Peyer's patch (tissue), 4 donors: ENCODE measurements around the gene ABCC12.

ENCODE experiments used
- CTCF ChIP-seq, 6 experiments: fragments of 450-650 bp in 4 of 6; fragments of 200-600 bp in 2 of 6; sonication (generic) in 1 of 6; IDR thresholded peaks; one replicate each; pipeline ENCODE4 v1.5.1; 2017 to 2019; ENCODE audit warnings: antibody characterized with exemption in 6 of 6, mild to moderate bottlenecking in 3 of 6, moderate library complexity in 1 of 6
- POLR2A ChIP-seq, 2 donors: fragments of 450-650 bp; IDR thresholded peaks; one replicate each; pipeline ENCODE4 v1.5.1; 2017; ENCODE audit warnings: antibody characterized with exemption in 2 of 2, mild to moderate bottlenecking in 2 of 2, moderate library complexity in 2 of 2

- TF ChIP-seq CTCF (IDR thresholded peaks at IDR 0.05), result no peak
- no peak for TF ChIP-seq POLR2A (IDR thresholded peaks at IDR 0.05)
Observed at GRCh38 chr16:48146710-48147109, 9.1 kb downstream of the ABCC12 start.
